ENCODE measurements around the gene ZFHX3. TPM values are rescaled to one million over a fixed set of nuclear protein-coding genes. Genes with fewer than 3 reads are reported as not detected.

ZFHX3 gene
- polyA plus RNA-seq, 1 donor (not counting 4 experiments of a cell fraction or from before 2014, with no cell fraction given), result 1.2 TPM

DNA sequence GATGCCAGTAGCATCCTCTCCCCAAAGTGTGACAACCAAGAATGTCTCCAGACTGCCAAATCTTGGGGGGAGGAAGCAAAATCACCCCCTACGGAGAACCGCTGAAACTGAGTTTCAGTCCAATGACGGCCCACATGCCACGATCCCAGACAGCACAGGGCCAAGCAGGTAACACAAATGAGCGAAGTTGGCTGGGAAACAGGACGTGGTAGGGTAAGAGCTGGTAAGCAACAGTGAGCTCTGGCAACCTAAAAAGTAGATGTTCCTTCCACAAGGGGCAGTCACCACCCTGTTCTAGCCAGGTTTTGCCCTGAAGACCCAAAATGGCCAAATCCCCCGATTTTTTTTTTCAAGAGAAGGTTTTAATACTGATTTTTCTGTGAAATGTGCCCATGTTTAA is 25.4 kb downstream of the ZFHX3 start:
- TF ChIP-seq, protein P1, sequence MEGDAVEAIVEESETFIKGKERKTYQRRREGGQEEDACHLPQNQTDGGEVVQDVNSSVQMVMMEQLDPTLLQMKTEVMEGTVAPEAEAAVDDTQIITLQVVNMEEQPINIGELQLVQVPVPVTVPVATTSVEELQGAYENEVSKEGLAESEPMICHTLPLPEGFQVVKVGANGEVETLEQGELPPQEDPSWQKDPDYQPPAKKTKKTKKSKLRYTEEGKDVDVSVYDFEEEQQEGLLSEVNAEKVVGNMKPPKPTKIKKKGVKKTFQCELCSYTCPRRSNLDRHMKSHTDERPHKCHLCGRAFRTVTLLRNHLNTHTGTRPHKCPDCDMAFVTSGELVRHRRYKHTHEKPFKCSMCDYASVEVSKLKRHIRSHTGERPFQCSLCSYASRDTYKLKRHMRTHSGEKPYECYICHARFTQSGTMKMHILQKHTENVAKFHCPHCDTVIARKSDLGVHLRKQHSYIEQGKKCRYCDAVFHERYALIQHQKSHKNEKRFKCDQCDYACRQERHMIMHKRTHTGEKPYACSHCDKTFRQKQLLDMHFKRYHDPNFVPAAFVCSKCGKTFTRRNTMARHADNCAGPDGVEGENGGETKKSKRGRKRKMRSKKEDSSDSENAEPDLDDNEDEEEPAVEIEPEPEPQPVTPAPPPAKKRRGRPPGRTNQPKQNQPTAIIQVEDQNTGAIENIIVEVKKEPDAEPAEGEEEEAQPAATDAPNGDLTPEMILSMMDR (optimal IDR thresholded peaks at IDR 0.05 in 1 of 3, IDR thresholded peaks at IDR 0.05 in 1 of 3, conservative IDR thresholded peaks at IDR 0.05 in 1 of 3; ENCODE audit: extremely low read depth in 1 of 3, insufficient read depth in 2 of 3, low read length in 3 of 3), result no peak
- no peak for TF ChIP-seq EZH2 (IDR thresholded peaks at IDR 0.05; ENCODE audit: low read length)
- no peak overlapping the region for H3K4me3 ChIP-seq (ENCODE audit: control insufficient read depth in 2 of 3, extremely low read depth in 1 of 3, insufficient read depth in 2 of 3, low read depth in 1 of 3, low read length in 3 of 3)
- DNase-seq (ENCODE audit: low read depth, low spot score) (no peak), FAIRE-seq (no peak)
- no peak overlapping the region for H3K9ac ChIP-seq (ENCODE audit: control insufficient read depth, extremely low read depth, insufficient read depth, low read length)
- no peaks in the 10 kb centered on the region for H3K36me3 ChIP-seq (ENCODE audit: control insufficient read depth in 2 of 2, extremely low read depth in 1 of 2, insufficient read depth in 2 of 2, low read length in 2 of 2)
- H3K9me3 ChIP-seq (ENCODE audit: control insufficient read depth, low read depth, low read length), result no peaks in the 10 kb centered on the region
- H3K79me2 ChIP-seq (ENCODE audit: control insufficient read depth, insufficient read depth, low read length), result peaks cover 35% of the 10 kb centered on the region
- H3K4me1 ChIP-seq (ENCODE audit: control insufficient read depth, extremely low read depth, insufficient read depth, low read length), result peaks cover 2% of the 10 kb centered on the region
- peaks cover 2% of the 10 kb centered on the region for H3K9me1 ChIP-seq (ENCODE audit: control insufficient read depth, extremely low read depth, insufficient read depth, low read length)
- H4K20me1 ChIP-seq (ENCODE audit: control insufficient read depth, extremely low read depth, insufficient read depth, low read length), result peaks cover 12% of the 10 kb centered on the region
- no peak overlapping the region for H2AFZ ChIP-seq (ENCODE audit: control insufficient read depth, low read length)
- no peak overlapping the region for H3K4me2 ChIP-seq (ENCODE audit: control insufficient read depth, extremely low read depth, insufficient read depth, low read depth, low read length)
- dilution Hi-C loops (cut with MboI; ENCODE audit: extremely low pct_ligation_motif_present, low sequenced_read_pairs), result no loop called here
- H3K27me3 ChIP-seq (ENCODE audit: control insufficient read depth, extremely low read depth, insufficient read depth, low read length), result peaks cover 5% of the 10 kb centered on the region
- H3K27ac ChIP-seq (ENCODE audit: control insufficient read depth, insufficient read depth, low read length), result no peak overlapping the region

DNA sequence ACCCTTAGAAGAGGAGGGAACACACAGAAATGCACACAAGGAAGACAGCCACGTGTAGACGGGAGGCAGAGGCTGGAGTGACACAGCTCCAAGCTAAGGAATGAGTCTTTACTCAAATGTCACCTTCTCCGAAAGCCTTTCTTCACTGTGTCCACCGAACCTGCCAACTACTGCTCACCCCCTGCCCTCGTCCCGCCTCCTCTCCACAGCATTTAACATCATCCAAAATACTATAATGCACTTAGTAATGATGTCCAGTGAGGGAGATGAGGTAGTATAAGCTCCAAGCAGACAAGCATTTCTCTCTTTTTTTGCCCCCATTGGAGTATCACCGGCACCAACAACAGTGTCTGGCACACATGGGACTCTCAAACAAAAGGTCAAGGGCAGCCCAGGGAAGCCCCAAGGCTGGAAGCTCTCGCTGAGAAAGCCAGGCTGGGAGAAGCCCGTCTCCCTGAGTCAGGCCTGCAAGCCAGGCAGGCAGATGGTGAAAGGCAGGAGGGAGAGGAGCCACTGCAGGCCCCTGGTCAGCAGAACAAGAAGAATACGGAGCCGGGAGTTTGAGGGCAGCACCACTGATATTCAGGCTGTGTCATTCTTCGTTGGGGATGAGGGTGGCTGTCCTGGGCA is 25.9 kb downstream of the ZFHX3 start:
- Histone ChIP-seq H3K4me2 (ENCODE audit: control insufficient read depth, extremely low read depth, insufficient read depth, low read depth, low read length) (no peak overlapping the region), H3K27ac (ENCODE audit: control insufficient read depth, insufficient read depth, low read length) (no peak overlapping the region), H3K79me2 (ENCODE audit: control insufficient read depth, insufficient read depth, low read length) (peaks cover 35% of the 10 kb centered on the region), H3K36me3 (ENCODE audit: control insufficient read depth in 2 of 2, extremely low read depth in 1 of 2, insufficient read depth in 2 of 2, low read length in 2 of 2) (no peaks in the 10 kb centered on the region), H4K20me1 (ENCODE audit: control insufficient read depth, extremely low read depth, insufficient read depth, low read length) (peaks cover 12% of the 10 kb centered on the region), H3K9ac (ENCODE audit: control insufficient read depth, extremely low read depth, insufficient read depth, low read length) (no peak overlapping the region), H3K9me1 (ENCODE audit: control insufficient read depth, extremely low read depth, insufficient read depth, low read length) (peaks cover 2% of the 10 kb centered on the region), H3K9me3 (ENCODE audit: control insufficient read depth, low read depth, low read length) (no peaks in the 10 kb centered on the region), H3K4me1 (ENCODE audit: control insufficient read depth, extremely low read depth, insufficient read depth, low read length) (peaks cover 2% of the 10 kb centered on the region), H2AFZ (ENCODE audit: control insufficient read depth, low read length) (no peak overlapping the region), H3K4me3 (ENCODE audit: control insufficient read depth in 2 of 3, extremely low read depth in 1 of 3, insufficient read depth in 2 of 3, low read depth in 1 of 3, low read length in 3 of 3) (no peak overlapping the region), H3K27me3 (ENCODE audit: control insufficient read depth, extremely low read depth, insufficient read depth, low read length) (peaks cover 5% of the 10 kb centered on the region)
- TF ChIP-seq, protein P1 (optimal IDR thresholded peaks at IDR 0.05 in 1 of 3, IDR thresholded peaks at IDR 0.05 in 1 of 3, conservative IDR thresholded peaks at IDR 0.05 in 1 of 3; ENCODE audit: extremely low read depth in 1 of 3, insufficient read depth in 2 of 3, low read length in 3 of 3), result no peak
- TF ChIP-seq EZH2 (IDR thresholded peaks at IDR 0.05; ENCODE audit: low read length), result no peak
- dilution Hi-C loops (cut with MboI; ENCODE audit: extremely low pct_ligation_motif_present, low sequenced_read_pairs), result no loop called here
- DNase-seq (ENCODE audit: low read depth, low spot score) (no peak), FAIRE-seq (no peak)
